Measurements from ENCODE around the gene SPSB4. TPM values are rescaled to one million over a fixed set of nuclear protein-coding genes. Genes with fewer than 3 reads are reported as not detected.

SPSB4 gene
- total RNA-seq, 1 donor from 2014 or later = 1.2 TPM

GRCh38 chr3:141093971-141094684 lies 43.0 kb downstream of the SPSB4 start:
- Mint-ChIP-seq H3K4me3 (ENCODE audit: unreplicated experiment) (no peak overlapping the region), H3K27ac (ENCODE audit: unreplicated experiment) (no peak overlapping the region), H3K27me3 (ENCODE audit: unreplicated experiment) (peaks cover 3% of the 10 kb centered on the region), H3K9me3 (ENCODE audit: unreplicated experiment) (no peaks in the 10 kb centered on the region), H3K4me1 (ENCODE audit: unreplicated experiment) (peaks cover 6% of the 10 kb centered on the region), H3K36me3 (ENCODE audit: low read depth, unreplicated experiment) (no peaks in the 10 kb centered on the region)
- DNase-seq (ENCODE audit: low spot score) = no peak
- no peak for TF ChIP-seq CTCF (IDR thresholded peaks at IDR 0.05; ENCODE audit: unreplicated experiment)

- no peak for TF ChIP-seq CTCF (IDR thresholded peaks at IDR 0.05; ENCODE audit: unreplicated experiment)
- H3K36me3 Mint-ChIP-seq (ENCODE audit: low read depth, unreplicated experiment) = no peaks in the 10 kb centered on the region
- H3K27ac Mint-ChIP-seq (ENCODE audit: unreplicated experiment) = peak overlapping the region; percentile 67
- peaks cover 5% of the 10 kb centered on the region for H3K27me3 Mint-ChIP-seq (ENCODE audit: unreplicated experiment)
- DNase-seq (ENCODE audit: low spot score) = no peak
- no peak overlapping the region for H3K4me3 Mint-ChIP-seq (ENCODE audit: unreplicated experiment)
- H3K9me3 Mint-ChIP-seq (ENCODE audit: unreplicated experiment) = no peaks in the 10 kb centered on the region
- peaks cover 4% of the 10 kb centered on the region for H3K4me1 Mint-ChIP-seq (ENCODE audit: unreplicated experiment)
Measured at GRCh38 chr3:141094790-141095545, 43.8 kb downstream of the SPSB4 start.

GRCh38 chr3:141095546-141095937 lies 44.4 kb downstream of the SPSB4 start:
- no peak for DNase-seq (ENCODE audit: low spot score)
- H3K4me3 Mint-ChIP-seq (ENCODE audit: unreplicated experiment) = no peak overlapping the region

GRCh38 chr3:141096164-141096563 lies 45.0 kb downstream of the SPSB4 start:
- Mint-ChIP-seq H3K9me3 (ENCODE audit: unreplicated experiment) (no peaks in the 10 kb centered on the region), H3K27ac (ENCODE audit: unreplicated experiment) (no peak overlapping the region)
- no peak for DNase-seq (ENCODE audit: low spot score)

More at GRCh38 chr3:141095546-141095937, 44.4 kb downstream of the SPSB4 start:
- Mint-ChIP-seq H3K9me3 (ENCODE audit: unreplicated experiment) (no peaks in the 10 kb centered on the region), H3K27ac (ENCODE audit: unreplicated experiment) (no peak overlapping the region), H3K4me1 (ENCODE audit: unreplicated experiment) (peaks cover 4% of the 10 kb centered on the region), H3K27me3 (ENCODE audit: unreplicated experiment) (peaks cover 5% of the 10 kb centered on the region), H3K36me3 (ENCODE audit: low read depth, unreplicated experiment) (no peaks in the 10 kb centered on the region)
- TF ChIP-seq CTCF (IDR thresholded peaks at IDR 0.05; ENCODE audit: unreplicated experiment) = no peak

More at GRCh38 chr3:141096164-141096563, 45.0 kb downstream of the SPSB4 start:
- Mint-ChIP-seq H3K27me3 (ENCODE audit: unreplicated experiment) (peaks cover 5% of the 10 kb centered on the region), H3K4me3 (ENCODE audit: unreplicated experiment) (no peak overlapping the region), H3K36me3 (ENCODE audit: low read depth, unreplicated experiment) (no peaks in the 10 kb centered on the region), H3K4me1 (ENCODE audit: unreplicated experiment) (peaks cover 4% of the 10 kb centered on the region)
- no peak for TF ChIP-seq CTCF (IDR thresholded peaks at IDR 0.05; ENCODE audit: unreplicated experiment)

Data from endothelial cell (in vitro differentiated cells).